H1 (cell line): ENCODE data around the gene LTA4H. TPM values are rescaled to one million over a fixed set of nuclear protein-coding genes. Genes with fewer than 3 reads are reported as not detected.
A peak's percentile ranks its signal among the peaks of the same experiment; 100 is the strongest.
"Not testable (repeated sequence)": the region's sequence is repeated elsewhere in the genome, so short reads cannot be mapped to it uniquely, and the experiment has no call there.

Experiments used
- CTCF ChIA-PET: fragments of 300-600 bp; sonication (Branson Sonifier 250); formaldehyde crosslinking; loops from one replicate; lab custom pipeline; 2021; ENCODE audit not compliant: partially characterized antibody; lab: Charles Lee
- POLR2A ChIA-PET: fragments of 300-600 bp; sonication (Branson Sonifier 250); formaldehyde crosslinking; loops from one replicate; lab custom pipeline; 2021; ENCODE audit warnings: inconsistent platforms; ENCODE audit not compliant: partially characterized antibody; lab: Charles Lee
- DNase-seq, 2 experiments: peaks; one replicate each; pipeline versions ENCODE4 v3.0.0 to v3.0.0-alpha.2; 2010 to 2022; ENCODE audit warnings: low spot score in 2 of 2, low read depth in 1 of 2, mixed read lengths in 1 of 2
- FAIRE-seq: peaks from 2 replicates; lab custom pipeline; 2011; peaks lifted over from hg19 to GRCh38; lab: Jason Lieb, UNC
- H2AFZ ChIP-seq: 2 replicates; pipeline ENCODE4 v1.8.1; 2012; ENCODE audit warnings: low read length, inconsistent platforms
- H2AK5ac ChIP-seq: 2 replicates; pipeline ENCODE4 v1.6.1; 2013; ENCODE audit warnings: low read depth, low read length
- H2BK120ac ChIP-seq: replicated peaks from 2 replicates; pipeline ENCODE3; 2013; ENCODE audit warnings: low read depth, low read length, inconsistent platforms
- H2BK12ac ChIP-seq: 2 replicates; pipeline ENCODE4 v1.6.1; 2013; ENCODE audit warnings: low read depth, low read length
- H2BK15ac ChIP-seq: 2 replicates; pipeline ENCODE4 v1.6.1; 2013; ENCODE audit warnings: low read length
- H2BK20ac ChIP-seq: 2 replicates; pipeline ENCODE4 v1.6.1; 2013; ENCODE audit warnings: low read length
- H2BK5ac ChIP-seq: 2 replicates; pipeline ENCODE4 v1.6.1; 2013; ENCODE audit warnings: low read depth, low read length
- H3K14ac ChIP-seq: 2 replicates; pipeline ENCODE4 v1.6.1; 2013; ENCODE audit warnings: inconsistent platforms; ENCODE audit not compliant: insufficient read length
- H3K18ac ChIP-seq: 2 replicates; pipeline ENCODE4 v1.6.1; 2013; ENCODE audit warnings: low read length; ENCODE audit errors: extremely low read depth
- H3K23ac ChIP-seq: 2 replicates; pipeline ENCODE4 v1.6.1; 2013; ENCODE audit warnings: inconsistent platforms; ENCODE audit not compliant: insufficient read length
- H3K23me2 ChIP-seq: 2 replicates; pipeline ENCODE4 v1.6.1; 2013; ENCODE audit warnings: low read depth, low read length
- H3K27ac ChIP-seq: 2 replicates; pipeline ENCODE4 v1.6.1; 2011; ENCODE audit warnings: low read depth, low read length, inconsistent platforms
- H3K27me3 ChIP-seq, 4 experiments: replicated peaks in 1 of 4; 1 replicate in 1 of 4; 2 replicates in 3 of 4; pipeline versions ENCODE4 v1.6.1 to v1.8.1; 2011 to 2013; ENCODE audit warnings: low read length in 3 of 4, mild to moderate bottlenecking in 3 of 4, inconsistent platforms in 2 of 4, mixed read lengths in 2 of 4, moderate library complexity in 1 of 4; ENCODE audit not compliant: control insufficient read depth in 3 of 4, insufficient read depth in 3 of 4; ENCODE audit errors: extremely low read depth in 1 of 4
- H3K36me3 ChIP-seq, 4 experiments: 2 replicates each; pipeline versions ENCODE4 v1.6.1 to v1.8.1; 2011 to 2013; ENCODE audit warnings: mild to moderate bottlenecking in 4 of 4, low read length in 3 of 4, moderate library complexity in 2 of 4, control low read depth in 1 of 4, inconsistent platforms in 1 of 4; ENCODE audit not compliant: insufficient read depth in 4 of 4, control insufficient read depth in 2 of 4
- H3K4ac ChIP-seq: replicated peaks from 2 replicates; pipeline ENCODE3; 2013; ENCODE audit warnings: low read length, low read depth, mixed read lengths, inconsistent platforms; ENCODE audit not compliant: insufficient read length
- H3K4me1 ChIP-seq, 4 experiments: replicated peaks in 1 of 4; 1 replicate in 1 of 4; 2 replicates in 3 of 4; pipeline versions ENCODE4 v1.6.1 to v1.8.1; 2011 to 2013; ENCODE audit warnings: low read length in 3 of 4, inconsistent platforms in 2 of 4, mixed read lengths in 1 of 4; ENCODE audit not compliant: insufficient read depth in 4 of 4, control insufficient read depth in 3 of 4
- H3K4me2 ChIP-seq, 2 experiments: 2 replicates each; pipeline versions ENCODE4 v1.6.1 to v1.8.1; 2011 to 2013; ENCODE audit warnings: low read depth in 2 of 2, low read length in 2 of 2, control low read depth in 1 of 2, inconsistent platforms in 1 of 2, mild to moderate bottlenecking in 1 of 2; ENCODE audit not compliant: insufficient read depth in 1 of 2
- H3K4me3 ChIP-seq, 4 experiments: fragments of 200-600, 300-600 bp in 1 of 4; sonication (generic), shearing (Covaris generic), sonication (Bioruptor Twin) in 1 of 4; 2 replicates each; pipeline versions ENCODE4 v1.5.1 to v1.8.1; 2011 to 2016; ENCODE audit warnings: low read length in 4 of 4, low read depth in 3 of 4, control low read depth in 2 of 4, inconsistent platforms in 2 of 4, mild to moderate bottlenecking in 2 of 4, mixed read lengths in 1 of 4, moderate library complexity in 1 of 4; ENCODE audit not compliant: insufficient read depth in 2 of 4; ENCODE audit errors: extremely low read depth in 1 of 4
- H3K56ac ChIP-seq: replicated peaks from 2 replicates; pipeline ENCODE3; 2013; ENCODE audit warnings: low read depth, mild to moderate bottlenecking, mixed read lengths, low read length, inconsistent platforms; ENCODE audit not compliant: insufficient read length
- H3K79me1 ChIP-seq: 2 replicates; pipeline ENCODE4 v1.6.1; 2013; ENCODE audit warnings: low read depth, low read length, control low read depth
- H3K79me2 ChIP-seq, 2 experiments: 2 replicates each; pipeline versions ENCODE4 v1.6.1 to v1.8.1; 2012 to 2013; ENCODE audit warnings: low read length in 2 of 2, mild to moderate bottlenecking in 2 of 2, inconsistent platforms in 1 of 2; ENCODE audit not compliant: insufficient read depth in 2 of 2, control insufficient read depth in 1 of 2
- H3K9ac ChIP-seq, 4 experiments: replicated peaks in 1 of 4; 1 replicate in 1 of 4; 2 replicates in 3 of 4; pipeline versions ENCODE4 v1.6.1 to v1.8.1; 2011 to 2013; ENCODE audit warnings: low read depth in 3 of 4, low read length in 3 of 4, control low read depth in 2 of 4, mild to moderate bottlenecking in 2 of 4, moderate library complexity in 2 of 4, inconsistent platforms in 1 of 4; ENCODE audit errors: extremely low read depth in 1 of 4
- H3K9me3 ChIP-seq, 2 experiments: 2 replicates each; pipeline versions ENCODE4 v1.6.1 to v1.8.1; 2012 to 2013; ENCODE audit warnings: mild to moderate bottlenecking in 2 of 2, moderate library complexity in 2 of 2, control low read depth in 1 of 2, inconsistent platforms in 1 of 2, low read depth in 1 of 2, low read length in 1 of 2, mixed read lengths in 1 of 2; ENCODE audit not compliant: insufficient read depth in 2 of 2
- H4K20me1 ChIP-seq, 2 experiments: replicated peaks in 1 of 2; 2 replicates each; pipeline versions ENCODE3 to v1.8.1; 2011 to 2013; ENCODE audit warnings: inconsistent platforms in 2 of 2, low read length in 2 of 2, mild to moderate bottlenecking in 1 of 2; ENCODE audit not compliant: insufficient read depth in 2 of 2, control insufficient read depth in 1 of 2
- H4K5ac ChIP-seq: 2 replicates; pipeline ENCODE4 v1.6.1; 2013; ENCODE audit warnings: low read length, low read depth, mixed read lengths, inconsistent platforms; ENCODE audit not compliant: insufficient read length
- H4K8ac ChIP-seq: 2 replicates; pipeline ENCODE4 v1.8.0; 2013; ENCODE audit warnings: mild to moderate bottlenecking, moderate library complexity, low read length, inconsistent platforms; ENCODE audit not compliant: insufficient read depth; ENCODE audit errors: extremely low read depth
- H4K91ac ChIP-seq: replicated peaks from 2 replicates; pipeline ENCODE3; 2013; ENCODE audit warnings: low read length, mixed read lengths, inconsistent platforms; ENCODE audit not compliant: insufficient read length
- WGBS, 2 experiments: shearing (Covaris generic) in 1 of 2; methylation state at CpG; one replicate each; pipeline versions ENCODE4 v1.1.6 to v1.1.7; 2013 to 2015; ENCODE audit warnings: low lambda C conversion rate in 2 of 2, mixed read lengths in 2 of 2, inconsistent platforms in 1 of 2, low coverage in 1 of 2, missing lambda C conversion rate in 1 of 2; ENCODE audit not compliant: insufficient replicate concordance in 2 of 2, insufficient coverage in 1 of 2, insufficient read length in 1 of 2; ENCODE audit errors: extremely low coverage in 1 of 2, missing lambda C conversion rate in 1 of 2; 5-methylcytosine and 5-hydroxymethylcytosine counted together
- polyA plus RNA-seq, 7 experiments: library from polyadenylated mRNA; depleted of rRNA in 3 of 7; stranded (reverse) in 5 of 7; unstranded in 2 of 7; fragments of >200 nt in 5 of 7; fragments of 200-250 nt in 2 of 7; gene quantifications; 1 replicate in 5 of 7; 2 replicates in 1 of 7; 4 replicates in 1 of 7; pipeline versions ENCODE4 v1.2.1 to v1.2.3, GENCODE V29; 2011 to 2013; ENCODE audit warnings: missing spikeins in 2 of 7, mixed read lengths in 2 of 7
- total RNA-seq: library from RNA; stranded (reverse); fragmentation: NEBNext Ultra II Directional; extraction: Animal tissue kit (Norgen Biotek cat#: 25700); gene quantifications from 2 replicates; pipeline ENCODE4 v1.2.1, GENCODE V29; 2021
- TF ChIP-seq, protein P1 (sequence below): IDR thresholded peaks from 2 replicates; pipeline ENCODE4 v1.6.1; 2012; ENCODE audit warnings: inconsistent platforms

The LTA4H gene
- total and polyA plus RNA-seq, 2 of the 8 experiments (the other 6 are each of a cell fraction or from before 2014, with no cell fraction given): 106 to 167 TPM

DNA sequence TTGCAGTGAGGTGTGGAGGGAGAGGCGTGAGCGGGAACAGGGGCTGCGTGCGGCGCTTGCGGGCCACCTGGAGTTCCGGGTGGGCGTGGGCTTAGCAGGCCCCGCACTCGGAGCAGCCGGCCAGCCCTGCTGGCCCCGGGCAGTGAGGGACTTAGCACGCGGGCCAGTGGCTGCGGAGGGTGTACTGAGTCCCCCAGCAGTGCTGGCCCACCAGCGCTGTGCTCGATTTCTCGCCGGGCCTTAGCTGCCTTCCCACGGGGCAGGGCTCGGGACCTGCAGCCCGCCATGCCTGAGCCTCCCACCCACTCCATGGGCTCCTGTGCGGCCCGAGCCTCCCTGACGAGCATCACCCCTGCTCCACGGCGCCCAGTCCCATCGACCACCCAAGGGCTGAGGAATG lies 66.3 kb downstream of the LTA4H start:
- FAIRE-seq, H2AFZ ChIP-seq, H3K27me3 ChIP-seq, H3K79me2 ChIP-seq, H3K9me3 ChIP-seq, H3K4me1 ChIP-seq, H3K27ac ChIP-seq, H3K4ac ChIP-seq, H2BK120ac ChIP-seq, H3K36me3 ChIP-seq, H2BK12ac ChIP-seq, H4K5ac ChIP-seq, H3K18ac ChIP-seq, H3K4me3 ChIP-seq, H2AK5ac ChIP-seq, H3K4me2 ChIP-seq, POLR2A ChIA-PET, H2BK15ac ChIP-seq, H2BK20ac ChIP-seq, H4K20me1 ChIP-seq, H3K79me1 ChIP-seq, H3K14ac ChIP-seq, DNase-seq, H3K9ac ChIP-seq, H3K23ac ChIP-seq, H2BK5ac ChIP-seq, H4K91ac ChIP-seq, H3K56ac ChIP-seq, H3K23me2 ChIP-seq: not testable (repeated sequence)
- CTCF ChIA-PET: interaction anchor here (4.5 kb wide), 1 partner anchor 11 kb away, joined by 29 read pairs; no protein-coding TSS in a partner anchor
- peak overlapping the region; percentile 77 for H4K8ac ChIP-seq
- WGBS, 2 experiments: 95% methylated on average over 11 of the region's 28 CpGs; no CpG with 5 or more reads in 1 of the 2 experiments
- TF ChIP-seq, protein P1, sequence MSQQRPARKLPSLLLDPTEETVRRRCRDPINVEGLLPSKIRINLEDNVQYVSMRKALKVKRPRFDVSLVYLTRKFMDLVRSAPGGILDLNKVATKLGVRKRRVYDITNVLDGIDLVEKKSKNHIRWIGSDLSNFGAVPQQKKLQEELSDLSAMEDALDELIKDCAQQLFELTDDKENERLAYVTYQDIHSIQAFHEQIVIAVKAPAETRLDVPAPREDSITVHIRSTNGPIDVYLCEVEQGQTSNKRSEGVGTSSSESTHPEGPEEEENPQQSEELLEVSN: peak; percentile 23; the same call in 1 of the 2 replicates
